ENCODE measurements around the gene NTSR2.

DNA sequence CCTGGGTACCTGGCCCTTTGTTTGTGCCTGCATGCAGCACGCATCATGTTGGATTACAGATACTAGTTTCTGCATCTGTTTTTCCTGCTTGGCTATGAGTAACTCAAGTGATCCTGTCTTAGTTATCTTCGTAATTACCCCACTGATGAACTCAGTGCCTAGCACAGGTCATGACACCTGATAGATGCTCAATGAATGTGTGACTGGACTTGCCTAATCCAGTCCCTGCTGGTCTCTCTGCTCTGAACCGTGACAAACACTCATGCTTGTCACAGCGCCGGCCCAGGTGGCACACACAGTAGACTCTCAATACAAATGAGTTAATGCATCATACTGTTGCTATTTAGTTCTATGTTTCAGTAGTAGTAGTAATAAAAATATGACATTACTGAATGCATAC lies 31.2 kb upstream of the NTSR2 start:
- TF ChIP-seq, protein P1, sequence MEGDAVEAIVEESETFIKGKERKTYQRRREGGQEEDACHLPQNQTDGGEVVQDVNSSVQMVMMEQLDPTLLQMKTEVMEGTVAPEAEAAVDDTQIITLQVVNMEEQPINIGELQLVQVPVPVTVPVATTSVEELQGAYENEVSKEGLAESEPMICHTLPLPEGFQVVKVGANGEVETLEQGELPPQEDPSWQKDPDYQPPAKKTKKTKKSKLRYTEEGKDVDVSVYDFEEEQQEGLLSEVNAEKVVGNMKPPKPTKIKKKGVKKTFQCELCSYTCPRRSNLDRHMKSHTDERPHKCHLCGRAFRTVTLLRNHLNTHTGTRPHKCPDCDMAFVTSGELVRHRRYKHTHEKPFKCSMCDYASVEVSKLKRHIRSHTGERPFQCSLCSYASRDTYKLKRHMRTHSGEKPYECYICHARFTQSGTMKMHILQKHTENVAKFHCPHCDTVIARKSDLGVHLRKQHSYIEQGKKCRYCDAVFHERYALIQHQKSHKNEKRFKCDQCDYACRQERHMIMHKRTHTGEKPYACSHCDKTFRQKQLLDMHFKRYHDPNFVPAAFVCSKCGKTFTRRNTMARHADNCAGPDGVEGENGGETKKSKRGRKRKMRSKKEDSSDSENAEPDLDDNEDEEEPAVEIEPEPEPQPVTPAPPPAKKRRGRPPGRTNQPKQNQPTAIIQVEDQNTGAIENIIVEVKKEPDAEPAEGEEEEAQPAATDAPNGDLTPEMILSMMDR (IDR thresholded peaks at IDR 0.05) = no peak
- no peak for TF ChIP-seq POLR2A (IDR thresholded peaks at IDR 0.05)

Data from tibial nerve (tissue), 3 donors.